Stimulated activated naive CD4-positive, alpha-beta T cell (primary cell): ENCODE data around the gene WDR17.

ENCODE experiments used
- DNase-seq, 6 experiments: peaks; one replicate each; lab custom pipeline; 2025; lab: John Stamatoyannopoulos, UW

The WDR17 gene

DNA sequence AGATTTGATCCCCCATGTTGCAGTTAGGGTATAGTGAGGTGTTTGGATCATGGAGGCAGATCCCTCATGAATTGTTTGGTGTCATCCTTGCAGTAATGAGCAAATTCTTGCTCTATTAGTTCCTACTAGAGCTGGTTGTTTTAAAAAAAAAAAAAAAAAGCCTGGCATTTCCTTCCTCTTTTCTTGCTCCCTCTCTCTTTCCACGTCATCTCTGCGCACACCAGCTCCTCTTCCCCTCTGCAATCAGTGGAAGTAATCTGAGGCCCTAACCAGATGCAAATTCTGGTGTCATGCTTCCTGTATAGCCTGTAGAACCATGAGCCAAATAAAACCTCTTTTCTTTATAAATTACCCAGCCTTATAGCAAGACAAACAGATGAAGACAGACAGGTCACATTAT lies 24.5 kb downstream of the WDR17 start:
- no peak for DNase-seq

DNA sequence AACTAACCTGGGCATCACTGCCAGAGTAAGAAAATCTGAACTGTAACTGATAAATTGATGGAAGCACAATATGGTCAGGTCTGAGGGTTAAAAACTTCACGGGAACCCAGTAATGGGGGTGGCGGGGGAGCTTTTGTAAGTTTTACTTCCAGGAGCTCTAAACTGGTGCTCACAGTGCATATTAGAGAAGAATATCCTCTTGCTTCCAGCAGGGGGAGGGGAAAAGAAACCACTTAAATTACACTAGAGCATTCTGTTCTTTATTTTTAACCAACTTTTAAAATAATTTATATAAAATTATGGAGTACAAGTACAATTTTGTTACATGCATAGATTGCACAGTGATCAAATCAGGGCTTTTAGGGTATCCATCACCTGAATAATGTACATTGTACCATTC lies 33.7 kb downstream of the WDR17 start:
- no peak for DNase-seq

DNA sequence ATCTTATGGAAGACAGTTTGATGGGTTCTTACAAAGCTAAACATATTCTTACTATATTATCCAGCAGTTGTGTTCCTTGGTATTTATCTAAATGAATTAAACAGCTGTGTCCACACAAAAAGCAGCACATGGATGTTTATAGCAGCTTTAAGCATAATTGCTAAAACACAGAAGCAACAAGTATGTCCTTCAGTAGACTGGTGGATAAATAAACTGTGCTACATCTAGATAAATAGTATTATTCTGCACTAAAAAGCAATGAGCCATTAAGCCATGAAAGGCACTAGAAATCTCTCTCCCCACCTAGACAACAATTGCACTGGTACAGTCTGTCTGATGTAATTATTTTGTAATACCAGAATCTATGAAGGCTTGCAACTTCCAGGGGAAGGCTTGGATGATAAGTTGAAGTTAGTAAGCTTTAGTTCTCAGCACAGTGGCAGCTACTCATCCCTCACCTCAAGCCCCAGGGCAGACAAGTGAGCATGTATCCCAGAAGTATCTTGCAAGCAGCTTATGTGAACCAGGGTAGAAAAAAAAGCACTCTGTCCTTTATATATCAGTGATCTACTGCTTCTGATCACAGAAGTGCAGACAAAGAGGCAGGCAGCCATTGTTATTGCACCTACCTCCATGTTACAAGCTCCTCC lies 36.9 kb downstream of the WDR17 start:
- no peak for DNase-seq

DNA sequence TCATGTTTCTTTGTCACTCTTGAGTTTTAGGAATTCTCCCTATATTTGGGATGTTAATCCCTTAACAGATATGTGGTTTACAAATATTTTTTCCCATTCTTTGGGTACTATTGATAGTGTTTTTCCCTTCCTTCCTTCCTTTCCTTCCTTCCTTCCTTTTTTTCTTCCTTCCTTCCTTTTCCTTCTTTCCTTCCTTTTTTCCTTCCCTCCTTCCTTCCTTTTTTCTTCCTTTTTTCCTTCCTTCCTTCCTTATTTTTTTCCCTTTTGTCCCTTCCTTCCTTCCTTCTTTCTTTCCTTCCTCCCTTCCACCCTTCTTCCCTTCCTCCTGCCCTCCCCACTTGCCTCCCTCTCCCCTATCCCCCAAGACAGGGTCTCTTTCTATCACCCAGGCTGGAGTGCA lies 42.1 kb downstream of the WDR17 start:
- no peak for DNase-seq

DNA sequence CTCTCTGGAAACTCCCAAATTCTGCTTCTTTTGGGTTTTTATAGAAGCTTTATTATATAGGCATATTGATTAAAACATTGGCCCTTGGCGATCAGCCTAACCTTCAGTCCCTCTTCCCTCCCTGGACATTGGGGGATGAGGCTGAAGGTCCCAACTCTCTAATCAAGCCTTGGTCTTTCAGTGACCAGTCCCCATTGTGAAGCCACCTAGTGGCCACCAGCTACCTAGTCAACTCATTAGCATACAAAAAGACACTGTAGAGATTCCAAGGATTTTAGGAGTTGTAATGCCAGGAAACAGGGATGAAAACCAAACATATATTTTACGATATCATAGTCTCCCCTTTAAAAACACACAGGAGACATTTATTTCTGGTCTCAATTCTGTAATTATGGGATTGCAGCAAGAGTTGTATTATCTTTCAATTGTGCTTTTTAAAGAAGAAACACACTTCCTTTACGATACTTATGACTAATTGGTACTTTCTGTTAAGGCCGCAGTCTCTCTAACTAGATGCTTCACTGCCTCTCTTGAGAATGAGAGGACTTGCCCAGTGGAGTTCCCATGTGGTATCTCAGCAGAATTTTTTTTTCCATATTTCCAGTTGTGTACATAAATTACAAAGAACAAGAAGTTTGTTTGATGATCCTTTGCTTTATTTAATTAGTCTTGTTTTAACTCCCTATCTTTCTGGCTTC lies 58.2 kb downstream of the WDR17 start:
- DNase-seq: no peak

DNA sequence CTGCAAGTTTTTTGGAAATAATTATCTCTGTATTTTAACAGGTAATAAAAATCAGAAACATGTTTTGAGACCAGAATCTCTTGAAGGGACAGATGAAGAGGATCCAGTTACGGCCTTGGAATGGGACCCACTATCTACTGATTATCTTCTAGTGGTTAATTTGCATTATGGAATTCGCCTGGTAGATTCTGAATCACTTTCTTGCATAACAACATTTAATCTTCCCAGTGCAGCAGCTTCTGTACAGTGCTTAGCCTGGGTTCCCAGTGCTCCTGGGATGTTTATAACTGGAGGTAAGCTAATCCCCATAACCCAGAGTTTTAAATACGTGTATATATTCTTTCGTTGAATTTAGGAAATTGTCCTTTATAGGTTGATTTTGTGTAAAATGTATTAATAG lies 59.4 kb downstream of the WDR17 start:
- no peak for DNase-seq

DNA sequence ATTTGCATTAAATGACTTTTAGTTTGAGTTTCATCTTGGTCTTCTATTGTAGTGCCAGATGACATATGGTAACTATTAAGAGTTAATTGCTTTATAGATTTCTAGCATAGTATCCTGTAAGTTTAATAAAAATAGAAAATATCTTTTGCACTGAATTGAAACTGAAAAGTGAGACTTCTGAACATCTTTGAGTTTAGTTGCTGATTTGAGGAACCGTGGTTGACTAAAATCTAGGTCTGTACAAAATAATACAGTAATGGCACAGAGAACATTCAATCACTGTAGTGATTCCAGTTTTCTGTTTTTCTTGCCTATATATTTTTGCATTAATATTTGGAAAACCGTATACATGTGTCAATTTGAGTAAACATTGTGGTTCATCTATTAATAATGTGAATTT lies 69.0 kb downstream of the WDR17 start:
- DNase-seq: no peak

DNA sequence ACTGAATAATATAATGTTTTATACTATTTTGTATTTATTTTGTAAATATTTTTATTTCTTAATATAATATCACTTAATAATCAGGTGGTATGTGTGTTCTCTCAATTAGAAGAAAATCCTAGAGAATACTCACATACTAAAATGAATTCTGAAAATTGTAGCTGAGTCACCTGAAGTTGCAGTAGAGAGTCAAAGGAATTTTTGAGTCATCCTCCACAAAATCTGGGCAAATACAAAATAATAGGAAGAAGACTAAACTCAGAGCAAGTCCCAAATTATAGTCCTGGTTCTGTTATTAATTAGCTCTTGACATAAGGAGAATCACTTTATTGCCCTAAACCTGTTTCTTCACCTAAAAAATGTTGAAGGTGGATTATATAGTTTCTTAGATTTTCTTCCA lies 72.0 kb downstream of the WDR17 start:
- DNase-seq: no peak

DNA sequence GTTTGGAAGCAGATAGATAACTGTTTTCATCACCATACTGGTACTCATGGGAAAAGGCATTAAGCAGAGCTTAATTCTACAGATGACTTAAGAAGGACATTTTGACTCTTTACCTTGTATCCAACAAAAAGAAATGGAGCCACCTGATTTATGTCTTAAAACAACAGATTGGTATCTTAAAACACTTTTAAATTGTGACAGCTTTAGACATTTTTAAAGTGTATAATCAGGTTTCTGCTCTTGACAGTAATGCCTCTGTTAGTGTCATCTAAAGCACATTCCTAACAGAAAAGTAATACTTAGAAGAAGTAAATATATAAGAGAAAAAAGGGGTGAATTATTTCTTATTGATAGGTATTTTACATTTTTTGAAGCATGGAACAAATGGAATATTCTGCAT lies 73.9 kb downstream of the WDR17 start:
- no peak for DNase-seq

DNA sequence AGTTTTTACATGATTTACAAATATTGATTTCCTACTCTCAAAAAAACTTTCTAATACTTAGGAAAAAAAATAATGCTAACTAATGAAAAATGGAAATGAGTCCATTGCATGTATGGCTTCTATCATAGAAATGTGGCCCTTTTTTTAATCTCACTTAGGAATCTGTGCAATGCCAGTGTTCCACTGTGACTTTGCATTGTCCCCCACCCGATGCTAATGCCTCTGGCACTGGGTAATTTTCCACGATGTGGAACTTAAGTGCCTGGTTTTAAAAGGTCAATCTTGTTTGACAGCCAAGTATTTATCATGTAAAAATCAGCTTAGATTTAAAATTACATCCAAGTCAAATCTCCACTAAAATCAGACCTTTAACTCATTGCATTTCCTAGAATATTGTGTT lies 76.6 kb downstream of the WDR17 start:
- no peak for DNase-seq

DNA sequence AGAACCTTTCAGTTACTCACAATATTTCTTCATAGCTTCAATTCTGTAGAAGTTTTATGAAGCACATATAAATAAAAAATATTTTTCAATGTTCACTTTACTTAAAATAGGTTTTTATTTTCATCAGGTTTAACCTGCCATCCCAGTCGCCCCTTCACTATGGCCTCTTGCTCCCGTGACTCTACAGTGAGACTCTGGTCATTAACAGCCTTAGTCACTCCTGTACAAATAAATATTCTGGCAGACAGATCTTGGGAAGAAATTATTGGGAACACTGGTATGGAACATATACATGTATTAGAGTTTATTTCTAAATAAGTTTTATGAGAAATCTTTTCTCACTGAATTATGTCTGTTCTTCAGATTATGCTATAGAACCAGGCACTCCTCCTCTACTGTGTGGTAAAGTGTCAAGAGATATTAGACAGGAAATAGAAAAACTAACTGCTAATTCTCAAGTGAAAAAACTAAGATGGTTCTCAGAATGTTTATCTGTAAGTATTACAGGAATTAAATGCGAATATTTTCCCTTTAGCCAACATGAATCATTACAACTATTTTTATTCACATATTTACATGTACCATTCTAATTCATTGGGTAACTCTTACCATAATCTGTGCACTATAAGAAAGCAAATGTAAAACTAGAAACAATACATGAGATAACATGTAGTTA lies 84.2 kb downstream of the WDR17 start:
- no peak for DNase-seq

DNA sequence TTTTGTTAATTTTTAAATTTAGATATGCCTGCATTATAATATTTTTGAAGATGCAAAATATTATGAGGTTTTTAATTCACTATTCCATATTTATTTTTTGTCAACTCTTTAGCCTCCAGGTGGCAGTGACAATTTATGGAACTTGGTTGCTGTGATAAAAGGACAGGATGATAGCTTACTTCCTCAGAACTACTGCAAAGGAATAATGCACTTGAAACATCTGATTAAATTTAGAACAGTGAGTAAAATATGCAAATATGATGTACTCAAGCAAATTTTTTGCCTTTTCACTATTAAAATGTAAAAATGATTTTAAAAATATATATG lies 84.7 kb downstream of the WDR17 start:
- no peak for DNase-seq

DNA sequence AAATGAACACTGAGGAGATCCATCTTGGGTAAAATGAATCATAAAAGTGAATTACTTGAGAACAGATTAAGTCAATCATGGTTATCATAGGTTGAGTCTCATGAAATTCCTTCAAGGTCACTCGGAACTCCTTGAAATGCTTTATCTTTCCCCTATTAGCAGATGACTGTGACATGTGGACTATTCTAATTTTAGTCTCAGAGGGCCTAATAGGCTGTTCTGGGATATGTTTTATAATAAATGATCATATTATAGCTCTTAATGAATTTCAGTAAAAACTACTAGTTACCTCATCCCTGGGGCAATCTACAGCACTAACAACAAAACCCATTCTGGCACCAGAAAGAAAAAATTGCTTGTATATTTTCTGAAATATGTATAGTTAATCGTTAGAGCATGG lies 85.1 kb downstream of the WDR17 start:
- DNase-seq: no peak

DNA sequence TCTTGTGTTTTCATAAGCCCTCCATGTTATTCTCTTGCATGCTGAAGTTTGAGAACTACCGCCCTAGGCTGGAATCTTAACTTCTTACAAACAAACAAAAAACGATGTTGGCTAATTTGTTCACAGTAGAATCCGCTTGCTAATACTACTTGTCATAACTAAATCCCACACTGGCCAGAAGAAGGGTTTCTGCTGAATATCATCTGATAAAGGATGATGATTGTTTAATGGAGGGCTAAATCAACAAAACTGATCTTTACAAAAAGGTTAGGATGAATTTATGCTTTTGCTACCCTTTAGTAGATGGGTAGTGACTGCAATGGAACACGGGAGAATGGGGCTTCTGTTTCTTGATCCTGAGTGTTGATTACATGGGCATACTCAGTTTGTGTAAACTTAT lies 87.5 kb downstream of the WDR17 start:
- DNase-seq: no peak

DNA sequence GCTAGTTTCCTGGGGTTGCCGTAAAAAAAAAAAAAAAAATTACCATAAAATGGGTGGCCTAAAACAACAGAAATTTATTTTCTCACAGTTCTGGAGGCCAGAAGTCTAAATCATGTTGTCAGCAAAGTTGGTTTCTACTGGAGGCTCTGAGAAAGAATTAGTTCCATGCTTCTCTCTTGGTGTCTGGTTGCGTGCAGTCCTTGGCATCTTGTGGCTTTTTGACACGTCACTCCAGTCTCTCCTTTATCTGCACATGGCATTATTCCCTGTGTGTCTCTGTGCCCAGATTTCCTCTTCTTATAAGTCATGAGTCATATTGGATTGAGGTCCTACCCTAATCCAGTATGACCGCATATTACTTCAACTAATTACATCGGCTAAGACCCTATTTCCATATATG lies 91.0 kb downstream of the WDR17 start:
- no peak for DNase-seq

DNA sequence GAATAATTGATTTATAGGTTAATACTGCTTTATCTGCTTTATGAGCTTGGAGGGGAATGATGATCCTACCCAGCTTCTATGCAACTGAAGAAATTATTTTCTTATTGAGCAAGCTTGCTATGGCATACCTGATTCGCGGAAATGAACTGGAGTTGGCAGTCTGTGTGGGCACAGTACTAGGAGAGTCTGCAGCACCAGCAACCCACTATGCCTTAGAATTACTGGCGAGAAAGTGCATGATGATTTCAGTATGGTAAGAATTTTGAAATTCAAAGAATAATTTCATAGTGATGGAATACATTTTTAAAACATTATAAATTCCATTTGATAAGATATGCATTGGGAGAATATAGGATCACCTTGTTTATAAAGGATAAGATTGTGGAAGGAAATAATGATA lies 97.4 kb downstream of the WDR17 start:
- DNase-seq: no peak

DNA sequence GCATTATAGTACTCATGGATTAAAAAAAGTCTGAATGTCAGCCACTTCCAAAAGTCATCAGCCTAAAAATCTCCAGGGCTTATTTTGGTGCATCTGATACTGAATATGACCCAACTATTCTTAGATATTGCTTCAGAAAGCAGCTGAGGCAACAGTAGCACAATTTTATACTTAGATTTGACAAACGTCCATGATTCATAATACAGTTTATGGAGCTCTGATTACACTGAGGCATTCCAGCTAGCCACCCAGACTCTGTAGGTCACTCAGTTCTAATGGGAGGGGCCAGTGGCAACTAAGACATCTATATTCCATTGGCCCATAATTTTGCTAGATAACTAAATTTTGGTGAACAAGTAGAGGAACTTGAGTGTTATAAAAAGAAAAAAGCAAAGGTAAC lies 119.4 kb downstream of the WDR17 start:
- DNase-seq: no peak

DNA sequence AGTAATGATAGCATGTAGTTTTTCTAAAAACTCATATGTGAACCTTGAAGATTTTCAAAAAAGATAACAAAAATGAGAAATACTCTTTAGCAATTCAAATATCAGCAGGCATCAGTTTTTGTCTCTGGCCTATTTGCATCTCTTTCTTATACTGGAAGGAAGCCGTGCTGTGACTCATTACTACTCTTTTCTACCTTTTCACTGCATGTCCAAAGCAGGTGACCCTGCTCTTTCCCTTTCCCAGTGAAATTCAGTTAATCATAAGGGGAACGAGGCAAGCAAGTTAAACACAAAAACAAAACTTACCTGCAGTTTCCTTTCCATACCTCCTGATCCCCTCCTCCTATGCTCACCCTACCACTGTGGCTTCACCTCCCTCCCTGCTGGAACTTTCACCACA lies 120.4 kb downstream of the WDR17 start:
- no peak for DNase-seq

DNA sequence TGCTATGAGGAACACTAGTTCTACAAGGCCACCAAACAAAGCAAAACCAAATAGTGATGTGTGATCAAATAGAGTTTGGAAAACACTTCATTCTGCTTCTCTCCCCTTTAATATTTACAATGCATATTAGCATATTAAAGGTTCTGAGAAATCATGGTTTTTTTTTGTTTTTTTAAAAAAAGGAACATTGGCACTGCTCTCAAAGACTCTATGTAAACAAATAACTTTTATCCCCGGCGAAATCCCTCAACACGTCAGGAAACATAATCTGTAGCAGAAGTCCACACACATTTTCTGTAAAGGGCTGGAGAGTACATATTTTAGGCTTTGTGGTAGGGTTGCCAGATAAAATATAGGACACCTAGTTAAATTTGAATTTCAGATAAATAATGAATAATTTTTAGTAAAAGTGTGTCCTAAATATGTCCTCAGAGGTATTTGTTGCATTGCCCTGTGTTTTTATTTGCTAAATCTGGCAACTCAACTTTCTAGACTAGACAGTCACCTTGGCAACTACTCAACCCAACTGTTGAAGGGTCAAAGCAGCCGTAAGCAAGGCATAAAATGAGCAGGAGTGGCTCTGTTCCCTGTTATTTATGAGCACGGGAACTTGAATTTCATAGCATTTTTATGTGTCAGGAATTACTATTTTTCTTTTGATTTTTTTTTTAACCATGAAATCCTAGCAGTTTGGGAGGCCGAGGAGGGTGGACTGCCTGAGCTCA lies 121.2 kb downstream of the WDR17 start:
- no peak for DNase-seq

DNA sequence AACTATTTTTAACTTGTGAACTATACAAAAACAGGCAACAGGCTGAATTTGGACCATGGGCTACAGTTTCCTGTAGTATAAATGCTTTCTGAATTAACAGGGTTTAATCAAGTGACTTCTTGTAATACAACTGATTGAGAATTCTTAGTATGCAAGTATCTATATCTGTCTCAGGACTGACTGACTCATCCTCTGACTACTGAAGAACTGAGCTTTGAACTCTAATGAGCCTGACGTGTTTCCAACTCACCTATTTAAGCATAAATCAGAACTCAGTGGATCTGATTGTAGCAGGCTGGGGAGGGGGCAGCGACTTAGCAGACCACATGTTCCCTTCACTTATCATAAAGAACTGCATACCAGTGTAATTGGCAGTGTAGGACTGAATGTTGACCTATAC lies 122.0 kb downstream of the WDR17 start:
- DNase-seq: no peak

DNA sequence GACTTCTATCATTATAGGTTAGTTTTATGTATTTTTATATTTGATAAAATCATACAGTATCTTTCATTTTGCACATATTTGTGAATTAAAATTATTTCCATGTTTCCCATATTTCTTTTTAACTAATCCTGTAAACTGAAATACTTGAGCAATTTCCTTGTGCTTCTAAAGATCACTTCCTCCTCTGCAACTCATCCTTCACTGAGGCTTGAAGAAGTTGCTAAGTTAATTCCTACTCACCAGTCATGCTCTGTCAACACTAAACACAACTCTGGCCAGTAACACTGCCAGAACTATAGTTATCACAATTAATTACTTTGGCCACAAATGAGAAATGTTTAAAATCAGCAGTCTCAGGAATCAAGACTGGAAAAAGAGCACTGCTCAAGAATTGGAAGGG lies 123.0 kb downstream of the WDR17 start:
- no peak for DNase-seq

DNA sequence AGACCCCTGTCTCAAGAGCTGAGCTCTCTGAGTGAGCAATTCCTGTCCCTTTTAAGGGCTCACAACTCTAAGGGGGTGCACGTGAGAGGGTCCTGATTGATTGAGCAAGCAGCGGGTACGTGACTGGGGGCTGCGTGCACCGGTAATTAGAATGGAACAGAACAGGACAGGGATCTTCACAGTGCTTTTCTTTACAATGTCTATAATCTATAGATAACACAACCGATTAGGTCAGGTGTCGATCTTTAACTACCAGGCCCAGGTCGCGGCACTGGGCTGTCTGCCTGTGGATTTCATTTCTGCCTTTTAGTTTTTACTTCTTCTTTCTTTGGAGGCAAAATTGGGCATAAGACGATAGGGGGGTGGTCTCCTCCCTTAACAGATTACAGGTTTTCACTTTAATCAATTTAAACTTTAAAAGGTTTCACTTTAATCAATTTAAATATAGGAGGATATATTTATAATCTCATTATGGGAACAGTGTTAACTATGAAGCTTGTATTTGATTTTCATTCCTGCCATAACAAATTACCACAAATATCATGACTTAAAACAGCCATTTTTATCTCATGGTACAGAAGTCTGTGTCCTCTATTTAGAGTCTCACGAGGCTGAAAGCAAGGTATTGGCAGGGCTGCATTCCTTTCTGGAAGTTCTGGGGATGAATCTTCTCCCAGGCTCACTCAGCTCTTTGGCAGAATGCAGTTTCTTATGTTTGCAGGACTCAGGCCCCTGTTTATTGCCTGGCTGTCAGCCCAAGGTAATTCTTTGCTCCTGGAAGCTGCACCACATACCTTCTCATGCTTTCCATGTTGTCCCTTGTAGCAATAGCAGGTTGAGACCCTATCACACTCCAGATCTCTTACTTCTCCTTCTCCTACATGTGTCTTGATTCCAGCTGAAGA lies 124.5 kb downstream of the WDR17 start:
- no peak for DNase-seq
